Activated naive CD4-positive, alpha-beta T cell treated with anti-CD3 and anti-CD28 coated beads, Interleukin-2, amount 50 U/mL, for 24 hours (primary cell): ENCODE data around the gene JAK1.
"Not testable (repeated sequence)": the region's sequence is repeated elsewhere in the genome, so short reads cannot be mapped to it uniquely, and the experiment has no call there.

Experiments
- H3K27ac Mint-ChIP-seq: one replicate; pipeline ENCODE4 v1.8.0; 2021; ENCODE audit warnings: mild to moderate bottlenecking, mixed read lengths
- H3K27me3 Mint-ChIP-seq: one replicate; pipeline ENCODE4 v1.8.0; 2021; ENCODE audit warnings: mixed read lengths
- H3K36me3 Mint-ChIP-seq: one replicate; pipeline ENCODE4 v1.8.0; 2021; ENCODE audit warnings: mixed read lengths
- H3K4me1 Mint-ChIP-seq: one replicate; pipeline ENCODE4 v1.8.0; 2021; ENCODE audit warnings: mixed read lengths
- H3K4me3 Mint-ChIP-seq: one replicate; pipeline ENCODE4 v1.8.0; 2021; ENCODE audit warnings: mild to moderate bottlenecking, mixed read lengths
- H3K9me3 Mint-ChIP-seq: one replicate; pipeline ENCODE4 v1.8.0; 2021; ENCODE audit warnings: mixed read lengths

Gene JAK1

DNA sequence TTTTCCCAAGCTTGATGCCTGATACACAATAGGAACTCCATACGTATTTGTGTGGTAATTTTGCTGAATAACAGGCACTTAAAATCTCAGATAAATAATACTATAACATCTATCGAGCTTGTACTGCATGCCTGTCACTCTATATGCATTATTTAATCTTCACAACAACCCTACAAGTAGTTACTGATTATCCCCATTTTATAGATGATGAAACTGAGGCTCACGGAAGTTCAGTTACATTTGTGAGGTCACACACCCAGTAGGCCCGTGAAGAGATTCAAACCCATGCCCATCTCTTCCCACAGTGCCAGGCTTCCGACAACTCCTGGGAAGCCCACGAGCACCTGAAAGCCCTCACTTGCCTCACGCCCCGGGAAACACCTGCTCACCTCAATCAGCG lies 122.7 kb downstream of the JAK1 start:
- Mint-ChIP-seq H3K4me1 (no peaks in the 10 kb centered on the region), H3K9me3 (no peaks in the 10 kb centered on the region), H3K4me3 (no peak overlapping the region), H3K36me3 (peaks cover 10% of the 10 kb centered on the region), H3K27ac (peak overlapping the region; percentile 41), H3K27me3 (no peaks in the 10 kb centered on the region)

GRCh38 chr1:64842224-64842623 lies 124.1 kb downstream of the JAK1 start:
- Mint-ChIP-seq H3K9me3 (no peaks in the 10 kb centered on the region), H3K4me1 (no peaks in the 10 kb centered on the region), H3K36me3 (peaks cover 10% of the 10 kb centered on the region), H3K27me3 (no peaks in the 10 kb centered on the region), H3K27ac (no peak overlapping the region), H3K4me3 (no peak overlapping the region)

DNA sequence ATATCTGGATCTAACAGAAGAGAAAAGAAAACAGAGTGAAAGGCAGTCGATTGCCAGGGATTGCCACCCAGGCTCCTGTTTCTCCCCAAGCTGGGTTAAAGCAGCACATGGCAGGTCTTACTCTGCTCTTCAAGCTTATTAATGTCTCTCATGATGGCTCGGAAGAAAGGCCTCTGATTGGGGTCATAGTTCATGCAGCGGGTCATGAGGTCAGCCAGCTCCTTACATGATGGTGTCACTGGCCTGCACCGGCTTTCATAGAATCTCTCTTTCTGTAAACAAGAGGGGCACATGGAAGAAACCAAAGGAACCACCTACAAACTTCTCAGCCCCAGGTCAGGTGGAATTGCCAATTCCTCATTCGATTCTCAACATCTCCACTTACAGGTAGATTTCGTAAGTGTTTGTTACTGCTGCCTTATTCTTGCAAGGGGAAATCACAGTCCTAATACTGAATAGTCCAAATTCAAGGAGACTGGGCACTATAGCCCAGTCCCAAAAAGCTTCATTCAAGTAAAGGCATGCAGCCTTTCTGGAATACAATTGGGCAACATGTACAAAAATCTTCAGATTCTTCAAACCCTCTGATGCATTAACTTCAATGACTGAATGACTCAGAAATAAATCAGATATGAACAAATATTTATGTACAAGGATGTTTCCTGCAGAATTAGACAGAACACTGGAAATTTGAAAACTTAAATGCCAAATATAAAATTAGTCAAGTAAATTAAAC lies 124.9 kb downstream of the JAK1 start:
- Mint-ChIP-seq H3K4me1 (no peaks in the 10 kb centered on the region), H3K9me3 (no peaks in the 10 kb centered on the region), H3K27me3 (no peaks in the 10 kb centered on the region), H3K4me3 (no peak overlapping the region), H3K36me3 (peaks cover 16% of the 10 kb centered on the region), H3K27ac (no peak overlapping the region)

DNA sequence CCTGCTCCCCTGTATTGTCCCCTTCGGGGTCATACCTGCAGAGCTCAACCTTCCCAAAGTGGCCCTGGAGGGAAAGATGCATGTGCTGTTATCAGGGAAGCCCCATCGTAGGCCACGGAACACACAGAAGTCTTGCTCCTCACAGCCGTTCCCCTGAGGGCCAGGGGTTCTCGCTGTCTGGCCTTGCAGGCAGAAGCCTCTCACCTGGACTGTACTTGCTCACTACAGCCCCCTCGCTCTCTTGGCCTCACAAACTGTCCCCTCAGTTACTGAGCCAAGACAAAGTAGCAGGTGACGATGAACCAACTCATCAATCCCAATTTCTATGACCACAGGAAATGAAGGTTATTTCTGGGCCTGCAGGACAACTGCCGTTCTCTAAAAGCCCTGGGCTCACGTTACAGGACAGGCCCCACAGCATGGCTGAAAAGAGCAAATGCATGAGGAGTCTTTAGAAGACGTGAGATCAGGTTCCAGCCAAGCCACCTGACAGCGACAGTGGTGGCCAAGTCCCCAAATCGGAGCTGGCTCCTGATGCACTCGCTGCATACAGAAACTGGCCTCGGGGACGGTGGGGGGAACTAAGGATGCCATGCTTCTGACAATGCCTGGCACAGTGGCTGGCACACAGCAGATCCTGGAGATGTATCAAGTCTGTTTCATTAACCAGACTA lies 126.5 kb downstream of the JAK1 start:
- Mint-ChIP-seq H3K36me3 (peaks cover 15% of the 10 kb centered on the region), H3K4me1 (no peaks in the 10 kb centered on the region), H3K27ac (no peak overlapping the region), H3K9me3 (no peaks in the 10 kb centered on the region), H3K4me3 (no peak overlapping the region), H3K27me3 (no peaks in the 10 kb centered on the region)

DNA sequence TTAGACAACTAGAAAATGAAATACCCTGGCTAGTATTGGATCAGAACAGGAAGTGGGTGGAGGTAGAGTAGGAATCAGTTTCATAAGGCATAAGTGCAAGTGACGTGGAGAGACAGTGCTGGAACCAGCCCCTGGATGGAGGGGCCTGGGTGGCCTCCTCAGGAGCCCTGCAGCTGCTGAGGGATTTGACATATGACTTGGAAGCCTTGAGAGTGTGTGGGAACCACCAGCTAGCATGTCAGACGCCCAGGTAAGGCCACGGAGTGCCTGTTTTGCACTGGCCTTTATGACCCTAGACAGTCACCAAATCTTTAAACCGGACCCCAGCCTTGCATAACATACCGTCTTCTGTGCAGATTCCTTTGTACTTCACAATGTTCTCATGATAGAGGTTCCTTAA lies 127.1 kb downstream of the JAK1 start:
- H3K4me3 Mint-ChIP-seq: no peak overlapping the region
- peaks cover 14% of the 10 kb centered on the region for H3K36me3 Mint-ChIP-seq
- H3K4me1 Mint-ChIP-seq: no peaks in the 10 kb centered on the region
- no peaks in the 10 kb centered on the region for H3K9me3 Mint-ChIP-seq
- H3K27me3 Mint-ChIP-seq: no peaks in the 10 kb centered on the region
- no peak overlapping the region for H3K27ac Mint-ChIP-seq

GRCh38 chr1:64838486-64838885 lies 127.9 kb downstream of the JAK1 start:
- H3K27me3 Mint-ChIP-seq: no peaks in the 10 kb centered on the region
- peaks cover 17% of the 10 kb centered on the region for H3K36me3 Mint-ChIP-seq
- no peaks in the 10 kb centered on the region for H3K9me3 Mint-ChIP-seq
- H3K4me1 Mint-ChIP-seq: no peaks in the 10 kb centered on the region
- H3K4me3 Mint-ChIP-seq: no peak overlapping the region
- H3K27ac Mint-ChIP-seq: no peak overlapping the region

DNA sequence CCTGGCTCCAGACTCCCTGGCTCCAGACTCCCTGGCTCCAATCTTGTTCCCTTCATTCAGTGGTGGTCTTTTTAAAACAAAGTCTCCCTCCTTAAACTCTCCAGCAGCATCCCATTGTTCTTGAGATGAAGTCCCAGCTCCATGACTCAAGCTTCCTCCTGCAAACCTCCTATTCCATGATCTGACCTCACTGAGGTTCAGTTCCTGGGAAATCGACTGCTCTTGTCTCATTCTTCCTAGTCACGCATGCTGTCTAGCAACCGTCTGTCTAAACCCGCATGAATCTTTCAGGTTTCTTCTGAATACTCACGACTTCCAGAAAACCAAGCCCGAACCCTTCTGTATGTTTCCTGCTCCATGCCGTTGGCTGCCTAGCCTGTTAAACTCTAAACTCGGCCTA lies 129.5 kb downstream of the JAK1 start:
- H3K9me3 Mint-ChIP-seq: no peaks in the 10 kb centered on the region
- H3K36me3 Mint-ChIP-seq: peaks cover 19% of the 10 kb centered on the region
- no peaks in the 10 kb centered on the region for H3K27me3 Mint-ChIP-seq
- no peak overlapping the region for H3K4me3 Mint-ChIP-seq
- H3K27ac Mint-ChIP-seq: peak overlapping the region; percentile 57
- no peaks in the 10 kb centered on the region for H3K4me1 Mint-ChIP-seq

DNA sequence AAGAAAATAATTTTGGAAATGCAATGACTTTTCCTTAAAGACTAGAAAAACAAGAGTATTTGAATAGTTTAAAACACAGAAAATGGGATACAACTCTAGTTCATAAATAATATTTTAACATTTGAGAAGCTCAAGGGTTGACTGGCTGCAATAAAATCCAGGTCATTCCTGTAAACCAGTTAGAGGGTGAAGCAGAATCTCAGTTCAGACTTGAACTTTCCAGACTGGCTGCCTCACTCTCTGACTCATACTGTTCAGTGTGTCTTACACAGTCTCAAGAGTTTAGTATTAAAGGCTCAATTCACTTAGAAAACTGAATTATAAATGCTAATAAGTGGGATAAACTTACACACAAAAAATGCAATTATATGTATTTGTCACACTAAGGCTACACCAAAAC lies 131.6 kb downstream of the JAK1 start:
- no peaks in the 10 kb centered on the region for H3K9me3 Mint-ChIP-seq
- H3K36me3 Mint-ChIP-seq: peaks cover 15% of the 10 kb centered on the region
- peaks cover 7% of the 10 kb centered on the region for H3K4me1 Mint-ChIP-seq
- no peak overlapping the region for H3K4me3 Mint-ChIP-seq
- H3K27me3 Mint-ChIP-seq: no peaks in the 10 kb centered on the region
- H3K27ac Mint-ChIP-seq: no peak overlapping the region

GRCh38 chr1:64830030-64830651 lies 136.2 kb downstream of the JAK1 start:
- Mint-ChIP-seq H3K4me3 (no peak overlapping the region), H3K27ac (peak overlapping the region; percentile 56), H3K4me1 (peaks cover 46% of the 10 kb centered on the region)

GRCh38 chr1:64829411-64830029 lies 136.8 kb downstream of the JAK1 start:
- peak overlapping the region; percentile 90 for H3K27ac Mint-ChIP-seq
- H3K27me3 Mint-ChIP-seq: no peaks in the 10 kb centered on the region
- peaks cover 5% of the 10 kb centered on the region for H3K36me3 Mint-ChIP-seq
- peaks cover 46% of the 10 kb centered on the region for H3K4me1 Mint-ChIP-seq
- no peak overlapping the region for H3K4me3 Mint-ChIP-seq
- H3K9me3 Mint-ChIP-seq: no peaks in the 10 kb centered on the region

More at GRCh38 chr1:64830030-64830651, 136.2 kb downstream of the JAK1 start:
- Mint-ChIP-seq H3K9me3 (no peaks in the 10 kb centered on the region), H3K36me3 (peaks cover 5% of the 10 kb centered on the region), H3K27me3 (no peaks in the 10 kb centered on the region)

DNA sequence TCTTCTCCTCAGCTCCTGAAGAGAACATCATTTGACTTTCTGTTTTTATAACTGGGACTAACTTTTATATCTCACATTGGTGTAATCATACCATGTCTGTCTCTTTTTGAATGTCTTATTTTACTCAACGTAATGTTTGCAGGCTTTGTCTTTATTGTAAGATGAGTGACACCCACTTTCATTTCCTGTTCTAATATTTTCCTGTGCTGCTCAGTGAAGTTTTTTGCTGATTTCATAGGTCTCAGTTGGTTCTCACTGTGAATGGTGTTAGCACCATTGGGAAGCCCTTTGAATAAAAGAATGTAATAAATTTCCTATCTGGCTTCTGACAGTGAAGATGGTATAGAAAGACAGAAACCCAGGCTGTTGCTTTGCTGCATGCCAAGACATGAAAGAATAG lies 137.5 kb downstream of the JAK1 start:
- Mint-ChIP-seq H3K4me1 (peaks cover 52% of the 10 kb centered on the region), H3K4me3 (peak overlapping the region; percentile 69), H3K27me3 (no peaks in the 10 kb centered on the region), H3K36me3 (peaks cover 2% of the 10 kb centered on the region), H3K9me3 (no peaks in the 10 kb centered on the region), H3K27ac (peak overlapping the region; percentile 90)

GRCh38 chr1:64826991-64827390 lies 139.4 kb downstream of the JAK1 start:
- peak overlapping the region; percentile 3 for H3K4me3 Mint-ChIP-seq
- H3K36me3 Mint-ChIP-seq: no peaks in the 10 kb centered on the region
- no peaks in the 10 kb centered on the region for H3K9me3 Mint-ChIP-seq
- peaks cover 52% of the 10 kb centered on the region for H3K4me1 Mint-ChIP-seq
- peak overlapping the region; percentile 83 for H3K27ac Mint-ChIP-seq
- no peaks in the 10 kb centered on the region for H3K27me3 Mint-ChIP-seq

- Mint-ChIP-seq H3K4me1 (peaks cover 36% of the 10 kb centered on the region), H3K36me3 (no peaks in the 10 kb centered on the region), H3K9me3 (no peaks in the 10 kb centered on the region), H3K4me3 (no peak overlapping the region), H3K27me3 (no peaks in the 10 kb centered on the region), H3K27ac (no peak overlapping the region)
Measured at GRCh38 chr1:64823691-64824476, 142.5 kb downstream of the JAK1 start.

- Mint-ChIP-seq H3K4me3 (no peak overlapping the region), H3K36me3 (no peaks in the 10 kb centered on the region), H3K27me3 (no peaks in the 10 kb centered on the region), H3K9me3 (no peaks in the 10 kb centered on the region), H3K27ac (no peak overlapping the region), H3K4me1 (peaks cover 24% of the 10 kb centered on the region)
Measured at GRCh38 chr1:64822621-64823020, 143.7 kb downstream of the JAK1 start.

DNA sequence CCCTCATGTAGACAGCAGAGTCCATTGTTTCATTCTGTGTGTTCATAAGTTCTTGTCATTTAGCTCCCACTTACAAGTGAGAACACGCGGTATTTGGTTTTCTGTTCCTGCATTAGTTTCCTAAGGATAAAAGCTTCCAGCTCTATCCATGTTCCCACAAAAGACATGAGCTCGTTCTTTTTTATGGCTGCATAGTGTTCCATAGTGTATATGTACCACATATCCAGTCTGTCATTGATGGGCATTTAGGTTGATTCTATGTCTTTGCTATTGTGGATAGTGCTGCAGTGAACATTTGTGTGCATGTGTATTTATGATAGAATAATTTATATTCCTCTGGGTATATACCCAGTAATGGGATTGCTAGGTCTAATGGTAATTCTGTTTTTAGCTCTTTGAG lies 145.8 kb downstream of the JAK1 start:
- not testable (repeated sequence) for H3K4me1 Mint-ChIP-seq, H3K9me3 Mint-ChIP-seq, H3K27ac Mint-ChIP-seq, H3K27me3 Mint-ChIP-seq, H3K36me3 Mint-ChIP-seq, H3K4me3 Mint-ChIP-seq
